CD4-positive, alpha-beta T cell treated with Interleukin-17A for 1 hour (primary cell): ENCODE measurements around the gene ETV2.
"Not testable (repeated sequence)": the region's sequence is repeated elsewhere in the genome, so short reads cannot be mapped to it uniquely, and the experiment has no call there.

ENCODE experiments used
- DNase-seq: peaks from one replicate; pipeline ENCODE4 v3.0.0-alpha.2; 2020

ETV2 gene

GRCh38 chr19:35628565-35629331, 12.8 kb upstream of the ETV2 start, which contains the start of gene RBM42:
TSS of gene RBM42 (plus strand) at chr19:35629036. CDS start at chr19:35629154, 118 bp downstream.
- DNase-seq, result peak; percentile 99

- DNase-seq, result no peak
These were observed 12.3 kb upstream of the ETV2 start for GRCh38 chr19:35629332-35629633.

GRCh38 chr19:35633727-35634440, 7.7 kb upstream of the ETV2 start:
- DNase-seq, result no peak

- DNase-seq, result no peak
These were observed 4.9 kb upstream of the ETV2 start for GRCh38 chr19:35636651-35637050.

- no peak for DNase-seq
These were observed 4.4 kb upstream of the ETV2 start for GRCh38 chr19:35637165-35637564.

GRCh38 chr19:35639321-35639639, 2.3 kb upstream of the ETV2 start:
- no peak for DNase-seq

GRCh38 chr19:35639863-35640262, 1.7 kb upstream of the ETV2 start:
- DNase-seq, result no peak

- DNase-seq, result no peak
These were observed 767 bp downstream of the ETV2 start for GRCh38 chr19:35642312-35642711.

GRCh38 chr19:35642798-35643254, 1.3 kb downstream of the ETV2 start:
- DNase-seq, result no peak

- DNase-seq, result peak; percentile 88
These were observed 2.0 kb downstream of the ETV2 start for GRCh38 chr19:35643255-35644205.

- DNase-seq, result peak; percentile 98
These were observed 2.9 kb downstream of the ETV2 start for GRCh38 chr19:35644206-35644986.

GRCh38 chr19:35644987-35645679, 3.6 kb downstream of the ETV2 start:
- DNase-seq, result peak; percentile 77

GRCh38 chr19:35645680-35646511, 4.4 kb downstream of the ETV2 start:
- no peak for DNase-seq

GRCh38 chr19:35648017-35648961, 6.7 kb downstream of the ETV2 start, which contains the start of gene COX6B1:
TSS of gene COX6B1 (plus strand) at chr19:35648323. CDS start at chr19:35651244, 2,921 bp downstream.
- peak; percentile 97 for DNase-seq

- DNase-seq, result no peak
These were observed 9.0 kb downstream of the ETV2 start for GRCh38 chr19:35650581-35650980.

- not testable (repeated sequence) for DNase-seq
These were observed 13.3 kb downstream of the ETV2 start for GRCh38 chr19:35654828-35655227.

- DNase-seq, result no peak
These were observed 14.1 kb downstream of the ETV2 start for GRCh38 chr19:35655600-35655999.

- no peak for DNase-seq
These were observed 15.2 kb downstream of the ETV2 start for GRCh38 chr19:35656700-35657099.

- DNase-seq, result no peak
These were observed 16.6 kb downstream of the ETV2 start for GRCh38 chr19:35657904-35658700.
